Right ventricle myocardium superior (tissue), 1 donor: Measurements from ENCODE around the gene LGALS12. TPM values are rescaled to one million over a fixed set of nuclear protein-coding genes. Genes with fewer than 3 reads are reported as not detected.
A peak's percentile ranks its signal among the peaks of the same experiment; 100 is the strongest.

ENCODE experiments used
- ATAC-seq: fragments of 200-7000 bp; cut with Tn5 transposase; one replicate; pipeline ENCODE4 v1.9.1; 2020; ENCODE audit warnings: mild to moderate bottlenecking; ENCODE audit not compliant: poor library complexity
- DNase-seq: peaks from one replicate; pipeline ENCODE4 v3.0.0-alpha.2; 2020
- intact Hi-C: fragments of 100-400 bp; cut with DNase I; formaldehyde crosslinking; loops from one replicate; pipeline ENCODE4 v1.11.2; 2022
- long read RNA-seq: library from polyadenylated mRNA; unstranded; transcript quantifications from one replicate; pipeline ENCODE4 v2.0.0, GENCODE V29; 2021
- total RNA-seq: library from RNA; stranded (reverse); fragmentation: NEBNext Ultra II Directional; extraction: Animal tissue kit (Norgen Biotek cat#: 25700); gene quantifications from one replicate; pipeline ENCODE4 v1.2.1, GENCODE V29; 2021
- donor health status: DM: no; HTN: yes; CAD: no; lungs with severe emphysema.

LGALS12 gene
- 1.2 TPM for total RNA-seq
- long read RNA-seq = 0 reads

GRCh38 chr11:63505857-63506528 lies at the start of gene LGALS12:
Gene LGALS12, plus strand, starts transcription at chr11:63506084. Its CDS starts 375 bp downstream, at chr11:63506459.
- peak; percentile 68 for DNase-seq
- intact Hi-C loops = no loop called here
- peak; percentile 14 for ATAC-seq

GRCh38 chr11:63459586-63459985 lies 46.3 kb upstream of the LGALS12 start:
- no peak for DNase-seq
- no peak for ATAC-seq
- intact Hi-C loops = no loop called here

GRCh38 chr11:63462137-63462536 lies 43.7 kb upstream of the LGALS12 start:
- intact Hi-C loops = no loop called here
- no peak for DNase-seq
- ATAC-seq = no peak

GRCh38 chr11:63470311-63470710 lies 35.6 kb upstream of the LGALS12 start:
- DNase-seq = no peak
- intact Hi-C loops = no loop called here
- no peak for ATAC-seq

GRCh38 chr11:63472372-63472771 lies 33.5 kb upstream of the LGALS12 start:
- ATAC-seq (no peak), DNase-seq (no peak)
- intact Hi-C loops = no loop called here

- intact Hi-C loops = loop anchor here (5.0 kb wide), 1 partner anchor 261 kb away; no protein-coding TSS in a partner anchor
- DNase-seq (no peak), ATAC-seq (no peak)
These were observed 29.3 kb upstream of the LGALS12 start for GRCh38 chr11:63476618-63477017.

- DNase-seq (no peak), ATAC-seq (peak; percentile 92)
- intact Hi-C loops = loop anchor here (2.0 to 5.0 kb wide), 2 partner anchors 156 to 258 kb away; no protein-coding TSS in a partner anchor
These were observed 27.0 kb upstream of the LGALS12 start for GRCh38 chr11:63478896-63479295.

- DNase-seq (no peak), ATAC-seq (no peak)
- intact Hi-C loops = no loop called here
These were observed 25.8 kb upstream of the LGALS12 start for GRCh38 chr11:63480039-63480438.

GRCh38 chr11:63485777-63486176 lies 20.1 kb upstream of the LGALS12 start:
- DNase-seq (no peak), ATAC-seq (no peak)
- intact Hi-C loops = no loop called here

- no peak for DNase-seq
- ATAC-seq = no peak
- intact Hi-C loops = no loop called here
These were observed 17.1 kb upstream of the LGALS12 start for GRCh38 chr11:63488789-63489188.

- intact Hi-C loops = no loop called here
- ATAC-seq = no peak
These were observed 16.0 kb upstream of the LGALS12 start for GRCh38 chr11:63489879-63490278.

GRCh38 chr11:63490551-63491239 lies 15.2 kb upstream of the LGALS12 start, which contains the start of gene PLAAT5:
Gene PLAAT5, minus strand, starts transcription at chr11:63491167. Its CDS starts 133 bp downstream, at chr11:63491034.
- DNase-seq = peak; percentile 75
- intact Hi-C loops = no loop called here
- ATAC-seq = peak; percentile 89

More at GRCh38 chr11:63489879-63490278, 16.0 kb upstream of the LGALS12 start:
- no peak for DNase-seq

- no peak for ATAC-seq
- intact Hi-C loops = no loop called here
- DNase-seq = no peak
These were observed 14.7 kb upstream of the LGALS12 start for GRCh38 chr11:63491240-63491587.

GRCh38 chr11:63491636-63492372 lies 14.1 kb upstream of the LGALS12 start:
- intact Hi-C loops = no loop called here
- ATAC-seq (no peak), DNase-seq (no peak)

- DNase-seq = no peak
- intact Hi-C loops = no loop called here
- ATAC-seq = no peak
These were observed 13.4 kb upstream of the LGALS12 start for GRCh38 chr11:63492441-63492840.

- intact Hi-C loops = no loop called here
- ATAC-seq (no peak), DNase-seq (no peak)
These were observed 12.8 kb upstream of the LGALS12 start for GRCh38 chr11:63493127-63493526.

- intact Hi-C loops = no loop called here
- ATAC-seq = no peak
- DNase-seq = no peak
These were observed 10.9 kb upstream of the LGALS12 start for GRCh38 chr11:63494975-63495374.

GRCh38 chr11:63499874-63500273 lies 6.0 kb upstream of the LGALS12 start:
- ATAC-seq (no peak), DNase-seq (no peak)
- intact Hi-C loops = no loop called here

GRCh38 chr11:63501236-63501635 lies 4.6 kb upstream of the LGALS12 start:
- DNase-seq (no peak), ATAC-seq (no peak)
- intact Hi-C loops = no loop called here
